ENCODE results near the gene PSMD1.
"Not testable (repeated sequence)": the region's sequence is repeated elsewhere in the genome, so short reads cannot be mapped to it uniquely, and the experiment has no call there.

PSMD1 gene

DNA sequence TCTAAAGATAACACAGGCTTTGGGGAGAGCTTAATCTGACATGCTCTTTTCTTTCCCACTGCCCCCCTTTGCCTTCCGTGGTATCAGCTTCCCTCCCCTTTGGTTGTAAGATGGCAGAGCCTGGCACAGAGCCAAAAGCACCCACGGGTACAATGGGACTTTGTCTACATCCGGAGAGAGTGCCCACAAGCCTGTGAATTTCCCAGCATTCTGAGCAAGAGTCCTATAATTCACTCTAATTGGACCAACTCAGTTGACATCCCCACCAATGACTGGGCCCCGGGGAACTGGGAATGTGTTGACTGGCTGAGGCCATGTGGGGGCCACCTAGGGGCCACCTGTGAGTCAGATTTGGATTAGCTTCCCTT lies 39.5 kb upstream of the PSMD1 start:
- no peaks in the 10 kb centered on the region for H3K79me2 ChIP-seq (ENCODE audit: low read length)
- H2AFZ ChIP-seq (ENCODE audit: low read depth, low read length), result no peak overlapping the region
- no peak overlapping the region for H3K27ac ChIP-seq (ENCODE audit: low read length)
- no peak overlapping the region for H3K4me2 ChIP-seq (ENCODE audit: low read length)
- H3K4me1 ChIP-seq (ENCODE audit: low read length), result no peaks in the 10 kb centered on the region
- H4K20me1 ChIP-seq (ENCODE audit: insufficient read depth, low read length), result no peaks in the 10 kb centered on the region
- H3K9me3 ChIP-seq (ENCODE audit: insufficient read depth, low read length), result no peaks in the 10 kb centered on the region
- no peak overlapping the region for H3K4me3 ChIP-seq (ENCODE audit: low read length)
- H3K27me3 ChIP-seq (ENCODE audit: low read depth, low read length), result no peaks in the 10 kb centered on the region
- TF ChIP-seq, protein P1, sequence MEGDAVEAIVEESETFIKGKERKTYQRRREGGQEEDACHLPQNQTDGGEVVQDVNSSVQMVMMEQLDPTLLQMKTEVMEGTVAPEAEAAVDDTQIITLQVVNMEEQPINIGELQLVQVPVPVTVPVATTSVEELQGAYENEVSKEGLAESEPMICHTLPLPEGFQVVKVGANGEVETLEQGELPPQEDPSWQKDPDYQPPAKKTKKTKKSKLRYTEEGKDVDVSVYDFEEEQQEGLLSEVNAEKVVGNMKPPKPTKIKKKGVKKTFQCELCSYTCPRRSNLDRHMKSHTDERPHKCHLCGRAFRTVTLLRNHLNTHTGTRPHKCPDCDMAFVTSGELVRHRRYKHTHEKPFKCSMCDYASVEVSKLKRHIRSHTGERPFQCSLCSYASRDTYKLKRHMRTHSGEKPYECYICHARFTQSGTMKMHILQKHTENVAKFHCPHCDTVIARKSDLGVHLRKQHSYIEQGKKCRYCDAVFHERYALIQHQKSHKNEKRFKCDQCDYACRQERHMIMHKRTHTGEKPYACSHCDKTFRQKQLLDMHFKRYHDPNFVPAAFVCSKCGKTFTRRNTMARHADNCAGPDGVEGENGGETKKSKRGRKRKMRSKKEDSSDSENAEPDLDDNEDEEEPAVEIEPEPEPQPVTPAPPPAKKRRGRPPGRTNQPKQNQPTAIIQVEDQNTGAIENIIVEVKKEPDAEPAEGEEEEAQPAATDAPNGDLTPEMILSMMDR (IDR thresholded peaks at IDR 0.05; ENCODE audit: low read depth, low read length), result no peak
- TF ChIP-seq EZH2phosphoT487 (IDR thresholded peaks at IDR 0.05; ENCODE audit: low read depth), result no peak
- no peaks in the 10 kb centered on the region for H3K36me3 ChIP-seq (replicated peaks; ENCODE audit: low read depth, low read length)
- no peak overlapping the region for H3K9ac ChIP-seq (ENCODE audit: low read length)

DNA sequence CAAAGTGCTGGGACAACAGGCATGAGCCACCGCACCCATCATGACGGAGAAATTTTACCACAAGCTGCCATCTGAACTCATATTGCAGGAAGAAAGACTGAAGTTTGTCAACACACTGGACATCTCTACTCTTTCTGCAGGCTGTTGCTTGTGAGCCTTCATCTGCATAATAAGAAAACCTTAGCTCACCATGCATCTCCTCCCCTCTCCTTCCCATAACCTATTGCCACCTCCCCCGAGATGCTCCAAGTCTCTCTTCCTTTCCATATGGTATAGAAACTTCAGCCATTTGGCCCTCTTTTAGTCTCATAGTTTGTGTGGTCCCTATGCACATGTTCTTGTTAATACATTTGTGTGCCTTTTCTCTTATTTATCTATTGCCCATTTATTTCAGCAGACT lies 38.5 kb upstream of the PSMD1 start:
- no peak overlapping the region for H3K4me2 ChIP-seq (ENCODE audit: low read length)
- no peak for TF ChIP-seq EZH2phosphoT487 (IDR thresholded peaks at IDR 0.05; ENCODE audit: low read depth)
- TF ChIP-seq, protein P1 (IDR thresholded peaks at IDR 0.05; ENCODE audit: low read depth, low read length), result no peak
- no peak overlapping the region for H3K9ac ChIP-seq (ENCODE audit: low read length)
- no peaks in the 10 kb centered on the region for H4K20me1 ChIP-seq (ENCODE audit: insufficient read depth, low read length)
- H3K79me2 ChIP-seq (ENCODE audit: low read length), result no peaks in the 10 kb centered on the region
- no peak overlapping the region for H2AFZ ChIP-seq (ENCODE audit: low read depth, low read length)
- H3K27ac ChIP-seq (ENCODE audit: low read length), result no peak overlapping the region
- no peaks in the 10 kb centered on the region for H3K9me3 ChIP-seq (ENCODE audit: insufficient read depth, low read length)
- no peaks in the 10 kb centered on the region for H3K27me3 ChIP-seq (ENCODE audit: low read depth, low read length)
- H3K4me1 ChIP-seq (ENCODE audit: low read length), result no peaks in the 10 kb centered on the region
- H3K4me3 ChIP-seq (ENCODE audit: low read length), result no peak overlapping the region
- no peaks in the 10 kb centered on the region for H3K36me3 ChIP-seq (replicated peaks; ENCODE audit: low read depth, low read length)

DNA sequence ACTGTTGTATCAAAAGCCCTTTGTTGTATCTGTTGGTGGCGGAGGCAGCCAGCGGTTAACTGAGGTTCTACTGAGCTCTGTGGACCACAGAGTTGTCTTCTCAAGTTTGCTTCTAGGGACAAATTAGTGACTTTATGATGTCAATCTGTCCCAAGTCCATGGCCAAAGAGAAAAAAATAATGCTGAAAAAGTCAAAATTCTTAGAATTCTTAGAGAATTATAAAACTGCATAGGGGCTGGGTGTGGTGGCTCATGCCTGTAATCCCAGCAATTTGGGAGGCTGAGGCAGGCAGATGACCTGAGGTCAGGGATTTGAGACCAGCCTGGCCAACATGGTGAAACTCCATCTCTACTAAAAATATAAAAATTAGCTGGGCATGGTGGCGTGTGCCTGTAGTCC lies 31.6 kb upstream of the PSMD1 start:
- H3K9me3 ChIP-seq (ENCODE audit: insufficient read depth, low read length); H2AFZ ChIP-seq (ENCODE audit: low read depth, low read length): not testable (repeated sequence)

DNA sequence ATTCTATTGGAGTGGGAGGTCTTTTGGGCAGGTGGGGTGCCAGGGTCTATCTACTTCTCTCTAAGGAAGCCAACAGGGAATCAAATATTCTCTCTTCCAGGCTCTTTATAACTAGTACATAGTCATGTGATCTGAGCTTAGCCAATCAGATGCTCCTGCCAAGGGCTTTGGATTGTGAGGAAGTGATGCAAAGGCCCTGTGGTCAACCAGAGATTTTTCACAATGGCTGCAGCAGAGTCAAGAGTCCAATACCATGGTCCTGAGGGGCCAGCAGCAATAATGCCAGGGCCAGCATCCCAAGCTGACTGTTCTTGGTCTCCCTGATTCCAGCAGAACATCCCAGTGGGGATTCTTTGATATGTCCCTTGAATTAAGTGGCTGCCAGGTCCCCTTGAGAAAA lies 27.8 kb upstream of the PSMD1 start:
- H3K9me3 ChIP-seq (ENCODE audit: insufficient read depth, low read length), result no peaks in the 10 kb centered on the region
- H3K4me1 ChIP-seq (ENCODE audit: low read length), result no peaks in the 10 kb centered on the region
- H3K4me3 ChIP-seq (ENCODE audit: low read length), result no peak overlapping the region
- no peaks in the 10 kb centered on the region for H3K79me2 ChIP-seq (ENCODE audit: low read length)
- TF ChIP-seq, protein P1 (IDR thresholded peaks at IDR 0.05; ENCODE audit: low read depth, low read length), result no peak
- TF ChIP-seq EZH2phosphoT487 (IDR thresholded peaks at IDR 0.05; ENCODE audit: low read depth), result no peak
- no peaks in the 10 kb centered on the region for H4K20me1 ChIP-seq (ENCODE audit: insufficient read depth, low read length)
- no peak overlapping the region for H3K4me2 ChIP-seq (ENCODE audit: low read length)
- H3K9ac ChIP-seq (ENCODE audit: low read length), result no peak overlapping the region
- H3K36me3 ChIP-seq (replicated peaks; ENCODE audit: low read depth, low read length), result no peaks in the 10 kb centered on the region
- no peak overlapping the region for H3K27ac ChIP-seq (ENCODE audit: low read length)
- no peak overlapping the region for H2AFZ ChIP-seq (ENCODE audit: low read depth, low read length)
- no peaks in the 10 kb centered on the region for H3K27me3 ChIP-seq (ENCODE audit: low read depth, low read length)

More for the DNA sequence above, 31.6 kb upstream of the PSMD1 start:
- H3K27me3 ChIP-seq (ENCODE audit: low read depth, low read length); H3K9ac ChIP-seq (ENCODE audit: low read length); H3K27ac ChIP-seq (ENCODE audit: low read length); H4K20me1 ChIP-seq (ENCODE audit: insufficient read depth, low read length); H3K36me3 ChIP-seq (replicated peaks; ENCODE audit: low read depth, low read length); H3K4me1 ChIP-seq (ENCODE audit: low read length); H3K4me3 ChIP-seq (ENCODE audit: low read length); H3K79me2 ChIP-seq (ENCODE audit: low read length); H3K4me2 ChIP-seq (ENCODE audit: low read length): not testable (repeated sequence)

DNA sequence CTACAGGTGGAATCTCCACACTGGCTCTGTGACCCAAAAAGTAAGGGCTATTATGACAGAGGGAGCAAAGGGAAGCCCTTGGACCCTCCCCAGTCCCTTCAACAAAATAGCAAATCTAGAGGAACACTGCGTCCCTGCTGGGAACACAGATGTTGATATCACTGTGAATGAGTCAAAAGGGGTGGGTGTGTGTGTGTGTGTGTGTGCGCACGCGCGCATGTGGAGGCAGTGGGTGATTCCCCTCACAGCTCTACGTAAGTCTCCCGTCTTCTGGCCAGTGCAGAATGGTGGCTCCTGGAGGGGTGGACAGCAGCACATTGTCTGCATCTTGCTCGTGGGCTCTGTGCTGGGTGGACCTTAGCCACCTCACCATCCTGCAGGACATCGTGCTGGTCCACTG lies 27.1 kb upstream of the PSMD1 start:
- Histone ChIP-seq H3K27me3 (ENCODE audit: low read depth, low read length) (no peaks in the 10 kb centered on the region), H3K4me2 (ENCODE audit: low read length) (no peak overlapping the region), H3K9me3 (ENCODE audit: insufficient read depth, low read length) (no peaks in the 10 kb centered on the region), H3K9ac (ENCODE audit: low read length) (no peak overlapping the region), H2AFZ (ENCODE audit: low read depth, low read length) (no peak overlapping the region), H3K79me2 (ENCODE audit: low read length) (no peaks in the 10 kb centered on the region), H3K36me3 (replicated peaks; ENCODE audit: low read depth, low read length) (no peaks in the 10 kb centered on the region), H3K4me3 (ENCODE audit: low read length) (no peak overlapping the region), H3K27ac (ENCODE audit: low read length) (no peak overlapping the region), H3K4me1 (ENCODE audit: low read length) (peaks cover 4% of the 10 kb centered on the region; the same call in 1 of the 2 replicates), H4K20me1 (ENCODE audit: insufficient read depth, low read length) (no peaks in the 10 kb centered on the region)
- TF ChIP-seq, protein P1 (IDR thresholded peaks at IDR 0.05; ENCODE audit: low read depth, low read length), result no peak
- TF ChIP-seq EZH2phosphoT487 (IDR thresholded peaks at IDR 0.05; ENCODE audit: low read depth), result no peak

Data from OCI-LY3 (cell line).